ENCODE data around the gene POR. TPM values are rescaled to one million over a fixed set of nuclear protein-coding genes. Genes with fewer than 3 reads are reported as not detected.
A peak's percentile ranks its signal among the peaks of the same experiment; 100 is the strongest.

POR gene
- total and polyA plus RNA-seq, 2 of the 13 experiments (the other 11 are each of a cell fraction or from before 2014, with no cell fraction given), result 145 to 266 TPM

DNA sequence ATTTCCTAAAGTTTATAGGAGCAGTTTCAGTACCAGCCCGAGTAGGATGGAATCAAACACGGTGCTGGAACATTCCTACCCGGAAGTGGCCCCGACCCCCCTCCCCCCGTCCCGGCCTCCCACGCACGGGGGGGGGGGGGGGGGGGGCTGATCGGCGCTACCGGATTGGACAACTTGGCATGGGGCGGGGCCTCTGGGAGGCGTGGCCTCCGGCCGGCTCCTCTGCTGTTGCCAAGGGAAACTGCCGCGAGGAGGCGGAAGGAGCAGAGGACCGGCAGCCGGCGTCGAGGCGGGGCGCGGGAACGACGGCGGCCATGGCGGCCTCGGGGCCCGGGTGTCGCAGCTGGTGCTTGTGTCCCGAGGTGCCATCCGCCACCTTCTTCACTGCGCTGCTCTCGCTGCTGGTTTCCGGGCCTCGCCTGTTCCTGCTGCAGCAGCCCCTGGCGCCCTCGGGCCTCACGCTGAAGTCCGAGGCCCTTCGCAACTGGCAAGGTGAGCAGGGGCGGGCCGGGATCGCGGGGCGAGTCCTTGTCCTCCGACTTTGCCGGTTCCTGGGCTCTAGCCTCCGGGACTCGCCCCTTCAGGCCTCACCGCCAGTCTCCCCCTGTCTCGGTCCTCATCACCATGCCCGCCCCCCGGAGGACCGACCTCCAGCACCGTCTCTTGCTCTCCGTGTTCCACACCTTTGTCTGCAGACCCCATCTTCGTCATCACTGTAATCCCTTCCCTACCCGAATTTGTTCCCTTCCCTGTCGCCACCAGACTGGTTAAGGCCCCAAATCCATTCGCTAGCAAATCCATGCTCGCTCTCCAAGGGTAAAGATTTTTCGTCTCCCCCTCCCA is 36.0 kb upstream of the POR start, which contains the start of gene RHBDD2 (continued):
- TF ChIP-seq LCORL (IDR thresholded peaks at IDR 0.05) (no peak), LCORL (CRISPR knock-in tag; IDR thresholded peaks at IDR 0.05) (peak; percentile 72; the same call in 1 of the 2 replicates), ZNF879 (CRISPR knock-in tag; IDR thresholded peaks at IDR 0.05) (no peak), BCL6 (CRISPR knock-in tag; IDR thresholded peaks at IDR 0.05) (no peak), SRSF1 (optimal IDR thresholded peaks at IDR 0.05; ENCODE audit: low read depth, low read length) (peak; percentile 53), RORA (CRISPR knock-in tag; IDR thresholded peaks at IDR 0.05) (no peak), SIX4 (CRISPR knock-in tag; IDR thresholded peaks at IDR 0.05) (no peak), MAX (IDR thresholded peaks at IDR 0.05) (peak; percentile 93), ZNF232 (CRISPR knock-in tag; IDR thresholded peaks at IDR 0.05; ENCODE audit: borderline replicate concordance) (0 out of 2 replicates have a peak, but pooled peaks have one; percentile 28), ZNF839 (CRISPR knock-in tag; IDR thresholded peaks at IDR 0.05; ENCODE audit: borderline replicate concordance) (peak; percentile 65; the same call in 1 of the 2 replicates), ZNF598 (CRISPR knock-in tag; IDR thresholded peaks at IDR 0.05; ENCODE audit: borderline replicate concordance) (peak; percentile 81; the same call in 1 of the 2 replicates), KAT7 (CRISPR knock-in tag; IDR thresholded peaks at IDR 0.05; ENCODE audit: borderline replicate concordance) (peak; percentile 88; the same call in 1 of the 2 replicates), ZNF557 (CRISPR knock-in tag; IDR thresholded peaks at IDR 0.05) (0 out of 2 replicates have a peak, but pooled peaks have one; percentile 33), TBP (CRISPR knock-in tag; IDR thresholded peaks at IDR 0.05) (no peak), ZFP36L1 (CRISPR knock-in tag; IDR thresholded peaks at IDR 0.05) (peak; percentile 44; the same call in 1 of the 2 replicates), MEIS2 (CRISPR knock-in tag; IDR thresholded peaks at IDR 0.05) (peak; percentile 72), IRF9 (CRISPR knock-in tag; IDR thresholded peaks at IDR 0.05; ENCODE audit: borderline replicate concordance) (peak; percentile 94; the same call in 1 of the 2 replicates), ISL2 (CRISPR knock-in tag; IDR thresholded peaks at IDR 0.05) (peak; percentile 70), HDAC6 (IDR thresholded peaks at IDR 0.05; ENCODE audit: low read depth, low read length) (no peak), SRSF4 (IDR thresholded peaks at IDR 0.05; ENCODE audit: low read depth, low read length, poor library complexity, severe bottlenecking) (no peak), RFXAP (CRISPR knock-in tag; IDR thresholded peaks at IDR 0.05; ENCODE audit: borderline replicate concordance) (peak; percentile 98), POLR2AphosphoS2 (IDR thresholded peaks at IDR 0.05; ENCODE audit: low read depth, low read length) (no peak), MAFG (CRISPR knock-in tag; IDR thresholded peaks at IDR 0.05) (no peak)
- TF ChIP-seq, protein P1, sequence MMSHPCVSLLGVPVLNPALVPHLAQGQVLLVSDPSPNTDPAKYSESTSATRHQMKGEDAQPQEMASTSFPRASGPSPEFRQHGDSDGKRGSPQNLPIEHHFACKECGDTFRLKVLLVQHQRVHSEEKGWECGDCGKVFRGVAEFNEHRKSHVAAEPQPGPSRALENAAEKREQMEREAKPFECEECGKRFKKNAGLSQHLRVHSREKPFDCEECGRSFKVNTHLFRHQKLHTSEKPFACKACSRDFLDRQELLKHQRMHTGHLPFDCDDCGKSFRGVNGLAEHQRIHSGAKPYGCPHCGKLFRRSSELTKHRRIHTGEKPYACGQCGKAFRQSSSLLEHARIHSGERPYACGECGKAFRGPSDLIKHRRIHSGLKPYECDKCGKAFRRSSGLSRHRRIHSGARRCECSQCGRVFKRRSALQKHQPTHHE (CRISPR knock-in tag; IDR thresholded peaks at IDR 0.05; ENCODE audit: borderline replicate concordance), result peak; percentile 92; the same call in 1 of the 2 replicates
- TF ChIP-seq, protein P2, sequence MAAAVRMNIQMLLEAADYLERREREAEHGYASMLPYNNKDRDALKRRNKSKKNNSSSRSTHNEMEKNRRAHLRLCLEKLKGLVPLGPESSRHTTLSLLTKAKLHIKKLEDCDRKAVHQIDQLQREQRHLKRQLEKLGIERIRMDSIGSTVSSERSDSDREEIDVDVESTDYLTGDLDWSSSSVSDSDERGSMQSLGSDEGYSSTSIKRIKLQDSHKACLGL (CRISPR knock-in tag; IDR thresholded peaks at IDR 0.05), result peak; percentile 88
- TF ChIP-seq, protein P3, sequence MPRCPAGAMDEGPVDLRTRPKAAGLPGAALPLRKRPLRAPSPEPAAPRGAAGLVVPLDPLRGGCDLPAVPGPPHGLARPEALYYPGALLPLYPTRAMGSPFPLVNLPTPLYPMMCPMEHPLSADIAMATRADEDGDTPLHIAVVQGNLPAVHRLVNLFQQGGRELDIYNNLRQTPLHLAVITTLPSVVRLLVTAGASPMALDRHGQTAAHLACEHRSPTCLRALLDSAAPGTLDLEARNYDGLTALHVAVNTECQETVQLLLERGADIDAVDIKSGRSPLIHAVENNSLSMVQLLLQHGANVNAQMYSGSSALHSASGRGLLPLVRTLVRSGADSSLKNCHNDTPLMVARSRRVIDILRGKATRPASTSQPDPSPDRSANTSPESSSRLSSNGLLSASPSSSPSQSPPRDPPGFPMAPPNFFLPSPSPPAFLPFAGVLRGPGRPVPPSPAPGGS (CRISPR knock-in tag; IDR thresholded peaks at IDR 0.05), result peak; percentile 80
